ENCODE data around the gene ZNF619.
"Not testable (repeated sequence)": the region's sequence is repeated elsewhere in the genome, so short reads cannot be mapped to it uniquely, and the experiment has no call there.

ZNF619 gene

GRCh38 chr3:40476478-40477470, at the start of gene ZNF619:
Gene ZNF619, plus strand, starts transcription at chr3:40477122. Its CDS starts 858 bp downstream, at chr3:40477980.
- DNase-seq = peak; percentile 33

GRCh38 chr3:40432793-40433192, 44.1 kb upstream of the ZNF619 start:
- DNase-seq = no peak

GRCh38 chr3:40437889-40438288, 39.0 kb upstream of the ZNF619 start:
- no peak for DNase-seq

GRCh38 chr3:40445062-40445461, 31.9 kb upstream of the ZNF619 start:
- DNase-seq = no peak

GRCh38 chr3:40445880-40446279, 31.0 kb upstream of the ZNF619 start:
- no peak for DNase-seq

- no peak for DNase-seq
These were observed 26.5 kb upstream of the ZNF619 start for GRCh38 chr3:40450438-40450837.

- DNase-seq = no peak
These were observed 25.4 kb upstream of the ZNF619 start for GRCh38 chr3:40451551-40451950.

- no peak for DNase-seq
These were observed 24.9 kb upstream of the ZNF619 start for GRCh38 chr3:40452057-40452456.

GRCh38 chr3:40452562-40452875, 24.4 kb upstream of the ZNF619 start:
- no peak for DNase-seq

GRCh38 chr3:40452876-40453730, 23.8 kb upstream of the ZNF619 start:
- DNase-seq = peak; percentile 97

- DNase-seq = no peak
These were observed 23.0 kb upstream of the ZNF619 start for GRCh38 chr3:40453933-40454332.

- DNase-seq = no peak
These were observed 21.6 kb upstream of the ZNF619 start for GRCh38 chr3:40455328-40455727.

- no peak for DNase-seq
These were observed 20.5 kb upstream of the ZNF619 start for GRCh38 chr3:40456279-40456939.

- DNase-seq = peak; percentile 84
These were observed 19.7 kb upstream of the ZNF619 start, which contains the start of gene RPL14 for GRCh38 chr3:40456940-40457823. Gene RPL14, plus strand, starts transcription at chr3:40457339. Its CDS starts 133 bp downstream, at chr3:40457472.

- no peak for DNase-seq
These were observed 18.4 kb upstream of the ZNF619 start for GRCh38 chr3:40458473-40458872.

GRCh38 chr3:40460481-40460880, 16.4 kb upstream of the ZNF619 start:
- DNase-seq = not testable (repeated sequence)

- peak; percentile 3 for DNase-seq
These were observed 15.8 kb upstream of the ZNF619 start for GRCh38 chr3:40461161-40461560.

- not testable (repeated sequence) for DNase-seq
These were observed 14.1 kb upstream of the ZNF619 start for GRCh38 chr3:40462838-40463237.

GRCh38 chr3:40463579-40463978, 13.3 kb upstream of the ZNF619 start:
- DNase-seq = no peak

GRCh38 chr3:40464339-40465110, 12.4 kb upstream of the ZNF619 start:
- DNase-seq = no peak

- no peak for DNase-seq
These were observed 11.9 kb upstream of the ZNF619 start for GRCh38 chr3:40465111-40465407.

All from GF-D8 (cell line).